D721Med (cell line): ENCODE measurements around the gene BEST2.

Experiments
- DNase-seq: peaks from one replicate; pipeline ENCODE4 v3.0.0; 2011; ENCODE audit warnings: low spot score; ENCODE audit not compliant: insufficient read length
- FAIRE-seq: peaks from 2 replicates; lab custom pipeline; 2011; peaks lifted over from hg19 to GRCh38; lab: Jason Lieb, UNC
- TF ChIP-seq, protein P1 (sequence below): IDR thresholded peaks from 2 replicates; pipeline ENCODE4 v1.5.1; 2012; ENCODE audit warnings: mild to moderate bottlenecking, control low read depth; ENCODE audit not compliant: insufficient read depth; ENCODE audit errors: missing control alignments

Gene BEST2

GRCh38 chr19:12770922-12771321, 19.3 kb downstream of the BEST2 start:
- DNase-seq (no peak), FAIRE-seq (no peak)
- TF ChIP-seq, protein P1, sequence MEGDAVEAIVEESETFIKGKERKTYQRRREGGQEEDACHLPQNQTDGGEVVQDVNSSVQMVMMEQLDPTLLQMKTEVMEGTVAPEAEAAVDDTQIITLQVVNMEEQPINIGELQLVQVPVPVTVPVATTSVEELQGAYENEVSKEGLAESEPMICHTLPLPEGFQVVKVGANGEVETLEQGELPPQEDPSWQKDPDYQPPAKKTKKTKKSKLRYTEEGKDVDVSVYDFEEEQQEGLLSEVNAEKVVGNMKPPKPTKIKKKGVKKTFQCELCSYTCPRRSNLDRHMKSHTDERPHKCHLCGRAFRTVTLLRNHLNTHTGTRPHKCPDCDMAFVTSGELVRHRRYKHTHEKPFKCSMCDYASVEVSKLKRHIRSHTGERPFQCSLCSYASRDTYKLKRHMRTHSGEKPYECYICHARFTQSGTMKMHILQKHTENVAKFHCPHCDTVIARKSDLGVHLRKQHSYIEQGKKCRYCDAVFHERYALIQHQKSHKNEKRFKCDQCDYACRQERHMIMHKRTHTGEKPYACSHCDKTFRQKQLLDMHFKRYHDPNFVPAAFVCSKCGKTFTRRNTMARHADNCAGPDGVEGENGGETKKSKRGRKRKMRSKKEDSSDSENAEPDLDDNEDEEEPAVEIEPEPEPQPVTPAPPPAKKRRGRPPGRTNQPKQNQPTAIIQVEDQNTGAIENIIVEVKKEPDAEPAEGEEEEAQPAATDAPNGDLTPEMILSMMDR, result no peak

- TF ChIP-seq, protein P1, result no peak
- DNase-seq, result no peak
- FAIRE-seq, result no peak
These were observed 20.7 kb downstream of the BEST2 start for GRCh38 chr19:12772323-12772722.

DNA sequence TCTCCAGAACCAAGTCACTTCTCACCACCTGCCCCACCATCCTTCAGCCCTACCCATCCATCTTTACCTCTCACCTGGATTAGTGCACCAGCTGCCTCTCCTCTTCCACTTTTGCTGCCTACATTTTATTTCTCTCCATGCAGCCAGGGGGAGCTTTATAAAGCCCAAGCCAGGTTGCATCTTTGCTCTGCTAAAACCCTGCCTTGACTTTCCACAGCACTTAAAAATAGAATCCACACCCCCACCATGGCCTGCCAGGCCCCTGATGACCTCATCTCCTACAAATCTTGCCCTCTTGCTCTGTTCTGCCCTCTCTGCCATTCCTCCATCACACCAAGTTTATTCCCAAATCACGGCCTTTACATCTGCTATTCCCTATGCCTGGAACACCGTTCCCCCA, 22.0 kb downstream of the BEST2 start:
- FAIRE-seq, result no peak
- TF ChIP-seq, protein P1, result peak; percentile 28
- no peak for DNase-seq

DNA sequence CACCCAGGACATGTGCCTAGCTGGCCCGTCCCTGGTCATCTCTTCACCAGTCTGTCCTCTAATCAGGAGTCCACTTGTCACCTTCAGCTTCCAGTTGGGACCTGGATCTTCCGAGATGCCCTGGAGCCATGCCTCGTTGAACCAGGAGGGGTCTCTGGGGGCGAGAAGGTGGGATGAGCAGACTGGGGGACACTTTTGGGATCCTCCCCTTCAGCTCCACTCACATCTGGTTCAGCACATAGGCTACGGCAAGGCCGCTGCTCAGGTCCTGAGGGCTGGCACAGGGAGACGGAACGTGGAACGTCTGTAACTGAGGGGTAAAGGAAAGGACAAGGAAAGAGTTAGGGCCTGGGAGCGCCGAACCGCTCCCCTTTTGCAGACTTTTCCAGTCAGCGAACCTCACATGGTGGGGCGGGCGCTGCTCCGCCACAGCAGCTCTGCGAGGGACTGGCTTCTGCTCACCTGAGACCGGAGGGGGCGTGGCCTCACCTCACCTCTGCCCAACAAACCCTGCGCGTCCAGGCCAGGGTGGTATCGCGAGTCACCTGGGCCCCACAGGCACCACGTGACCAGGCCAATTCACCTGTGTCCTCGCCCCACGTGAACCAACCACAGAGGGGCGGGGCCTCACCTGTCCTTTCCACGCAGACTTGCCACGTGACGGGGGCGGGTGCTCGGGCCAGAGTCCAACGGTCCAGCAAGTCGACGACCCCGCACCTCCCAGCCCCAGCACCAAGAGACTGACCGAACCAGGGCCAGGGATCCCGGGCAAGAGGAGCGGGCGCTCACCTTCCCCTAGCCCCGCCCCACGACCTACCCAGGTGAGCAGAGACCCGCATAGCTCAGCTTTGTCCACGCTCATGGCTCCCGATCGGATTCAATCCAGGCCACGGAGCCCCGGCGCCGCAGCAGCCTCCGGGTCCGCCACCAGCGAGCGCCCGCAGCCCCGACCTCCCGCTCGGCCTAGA, 23.3 kb downstream of the BEST2 start, which contains the start of gene HOOK2:
Gene HOOK2 (minus strand): TSS at position 965 of the 968 bp plus-strand sequence. CDS start 103 bp downstream, at position 862.
- TF ChIP-seq, protein P1, result no peak
- DNase-seq, result no peak
- no peak for FAIRE-seq

DNA sequence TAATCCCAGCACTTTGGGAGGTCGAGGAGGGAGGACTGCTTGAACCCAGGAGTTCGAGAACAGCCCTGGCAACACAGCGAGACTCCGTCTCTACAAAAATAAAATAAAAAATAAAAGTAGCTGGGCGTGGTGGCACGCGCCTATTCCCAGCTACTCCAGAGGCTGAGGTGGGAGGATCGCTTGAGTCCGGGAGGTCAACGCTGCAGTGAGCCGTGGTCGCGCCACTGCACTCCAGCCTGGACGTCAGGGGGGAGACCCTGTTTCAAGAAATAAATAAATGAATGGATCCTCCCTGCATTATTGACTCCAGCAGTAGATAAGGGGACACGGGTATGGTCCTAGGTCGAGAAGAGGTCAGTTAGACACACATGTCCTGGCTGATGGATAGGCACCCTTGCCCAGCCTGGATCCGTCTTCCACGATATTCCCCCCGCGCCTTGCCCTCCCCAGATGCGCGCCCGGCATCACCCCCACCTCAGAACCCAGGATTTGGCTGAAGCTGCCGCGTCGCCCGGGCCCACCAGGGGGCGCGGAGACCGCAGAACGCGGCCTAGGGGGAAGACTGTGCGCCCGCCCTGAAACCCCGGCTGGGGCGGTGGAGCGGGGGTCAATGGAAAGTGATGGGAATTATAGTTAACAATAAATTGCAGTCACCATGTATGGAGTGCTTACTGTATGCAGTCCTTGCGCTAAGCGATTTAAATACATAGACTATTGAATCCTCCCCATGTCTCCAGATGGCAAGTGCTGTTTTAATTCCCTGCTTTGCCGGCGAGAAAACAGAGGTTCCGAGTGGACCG, 25.8 kb downstream of the BEST2 start:
- FAIRE-seq (no peak), DNase-seq (no peak)
- TF ChIP-seq, protein P1, result peak; percentile 84

GRCh38 chr19:12778017-12778904, 26.7 kb downstream of the BEST2 start:
- DNase-seq (no peak), FAIRE-seq (no peak)
- TF ChIP-seq, protein P1, result no peak
